Tibial nerve (tissue), 4 donors: Measurements from ENCODE around the gene RRM2.

ENCODE experiments used
- CTCF ChIP-seq, 5 experiments: fragments of 200-600 bp in 3 of 5; fragments of 450-650 bp in 2 of 5; sonication (generic) in 3 of 5; IDR thresholded peaks; one replicate each; pipeline ENCODE4 v1.5.1; 2016 to 2019; ENCODE audit warnings: antibody characterized with exemption in 5 of 5, mild to moderate bottlenecking in 3 of 5, moderate library complexity in 2 of 5
- EP300 ChIP-seq, 2 donors: sonication (generic); formaldehyde crosslinking; IDR thresholded peaks; one replicate each; pipeline ENCODE4 v1.6.1; 2017; ENCODE audit warnings: antibody characterized with exemption in 2 of 2, mild to moderate bottlenecking in 1 of 2

- TF ChIP-seq EP300 (IDR thresholded peaks at IDR 0.05) (no peak), CTCF (IDR thresholded peaks at IDR 0.05) (no peak)
Observed at GRCh38 chr2:10085043-10085667, 37.4 kb upstream of the RRM2 start.
